ACC112 (cell line): ENCODE data around the gene PPP1R14C.
"Not testable (repeated sequence)": the region's sequence is repeated elsewhere in the genome, so short reads cannot be mapped to it uniquely, and the experiment has no call there.

Experiments
- H2AFZ ChIP-seq: fragments of 200-600 bp; sonication (generic); one replicate; pipeline ENCODE4 v1.6.0; 2017; ENCODE audit warnings: antibody characterized with exemption, low read length; ENCODE audit not compliant: unreplicated experiment
- H3K27ac ChIP-seq: fragments of 200-600 bp; sonication (generic); 2 replicates; pipeline ENCODE4 v1.5.1; 2014; ENCODE audit warnings: low read depth, mild to moderate bottlenecking, antibody characterized with exemption, low read length, moderate library complexity
- H3K27me3 ChIP-seq: fragments of 200-600 bp; sonication (generic); 2 replicates; pipeline ENCODE4 v1.6.1; 2014; ENCODE audit warnings: mild to moderate bottlenecking, antibody characterized with exemption, low read length, moderate library complexity, mixed read lengths; ENCODE audit not compliant: insufficient read depth
- H3K36me3 ChIP-seq: fragments of 200-600 bp; sonication (generic); 2 replicates; pipeline ENCODE4 v1.6.1; 2016; ENCODE audit warnings: mild to moderate bottlenecking, antibody characterized with exemption, low read length, moderate library complexity, mixed read lengths; ENCODE audit not compliant: insufficient read depth
- H3K4me1 ChIP-seq: fragments of 200-600 bp; sonication (generic); one replicate; pipeline ENCODE4 v1.6.1; 2016; ENCODE audit warnings: low read length, mixed read lengths; ENCODE audit not compliant: insufficient read depth, unreplicated experiment, control insufficient read depth
- H3K4me3 ChIP-seq: fragments of 200-600 bp; sonication (generic); 2 replicates; pipeline ENCODE4 v1.5.1; 2014; ENCODE audit warnings: mild to moderate bottlenecking, low read depth, low read length
- H3K79me2 ChIP-seq: fragments of 200-600 bp; sonication (generic); one replicate; pipeline ENCODE4 v1.6.0; 2016; ENCODE audit warnings: low read length; ENCODE audit not compliant: control insufficient read depth, unreplicated experiment, insufficient read depth

The PPP1R14C gene

GRCh38 chr6:150180517-150180916, 37.7 kb downstream of the PPP1R14C start:
- no peaks in the 10 kb centered on the region for H3K27me3 ChIP-seq
- H3K4me3 ChIP-seq, result no peak overlapping the region
- H2AFZ ChIP-seq, result no peak overlapping the region
- H3K79me2 ChIP-seq, result no peaks in the 10 kb centered on the region
- H3K4me1 ChIP-seq, result no peaks in the 10 kb centered on the region
- H3K36me3 ChIP-seq, result no peaks in the 10 kb centered on the region
- no peak overlapping the region for H3K27ac ChIP-seq

- Histone ChIP-seq H3K79me2 (no peaks in the 10 kb centered on the region), H2AFZ (no peak overlapping the region), H3K27me3 (no peaks in the 10 kb centered on the region), H3K4me3 (no peak overlapping the region), H3K27ac (no peak overlapping the region), H3K36me3 (no peaks in the 10 kb centered on the region), H3K4me1 (no peaks in the 10 kb centered on the region)
Measured at GRCh38 chr6:150182460-150183078, 39.7 kb downstream of the PPP1R14C start.

GRCh38 chr6:150183105-150183504, 40.3 kb downstream of the PPP1R14C start:
- no peak overlapping the region for H3K27ac ChIP-seq
- no peaks in the 10 kb centered on the region for H3K36me3 ChIP-seq
- no peak overlapping the region for H2AFZ ChIP-seq
- no peaks in the 10 kb centered on the region for H3K79me2 ChIP-seq
- no peaks in the 10 kb centered on the region for H3K4me1 ChIP-seq
- H3K27me3 ChIP-seq, result no peaks in the 10 kb centered on the region
- no peak overlapping the region for H3K4me3 ChIP-seq

- Histone ChIP-seq H3K27me3 (no peaks in the 10 kb centered on the region), H3K4me3 (no peak overlapping the region), H3K79me2 (no peaks in the 10 kb centered on the region), H3K36me3 (no peaks in the 10 kb centered on the region), H2AFZ (no peak overlapping the region), H3K4me1 (no peaks in the 10 kb centered on the region), H3K27ac (no peak overlapping the region)
Measured at GRCh38 chr6:150183966-150184365, 41.1 kb downstream of the PPP1R14C start.

- Histone ChIP-seq H3K36me3 (no peaks in the 10 kb centered on the region), H3K4me3 (no peak overlapping the region), H3K27ac (no peak overlapping the region)
Measured at GRCh38 chr6:150184850-150185731, 42.2 kb downstream of the PPP1R14C start.

GRCh38 chr6:150185732-150186117, 42.9 kb downstream of the PPP1R14C start:
- H2AFZ ChIP-seq, result no peak overlapping the region
- 0 out of 2 replicates have a peak, but pooled peaks cover under 1% of the 10 kb centered on the region for H3K27me3 ChIP-seq
- H3K79me2 ChIP-seq, result no peaks in the 10 kb centered on the region
- no peak overlapping the region for H3K4me3 ChIP-seq
- no peak overlapping the region for H3K27ac ChIP-seq
- H3K36me3 ChIP-seq, result no peaks in the 10 kb centered on the region
- H3K4me1 ChIP-seq, result no peaks in the 10 kb centered on the region

More at GRCh38 chr6:150184850-150185731, 42.2 kb downstream of the PPP1R14C start:
- no peak overlapping the region for H2AFZ ChIP-seq
- H3K79me2 ChIP-seq, result no peaks in the 10 kb centered on the region
- H3K4me1 ChIP-seq, result no peaks in the 10 kb centered on the region
- H3K27me3 ChIP-seq, result no peaks in the 10 kb centered on the region

- no peak overlapping the region for H3K4me3 ChIP-seq
- no peak overlapping the region for H2AFZ ChIP-seq
- H3K27ac ChIP-seq, result no peak overlapping the region
- H3K36me3 ChIP-seq, result no peaks in the 10 kb centered on the region
- H3K4me1 ChIP-seq, result no peaks in the 10 kb centered on the region
- H3K79me2 ChIP-seq, result no peaks in the 10 kb centered on the region
- H3K27me3 ChIP-seq, result 0 out of 2 replicates have a peak, but pooled peaks cover 6% of the 10 kb centered on the region
Measured at GRCh38 chr6:150186129-150186898, 43.5 kb downstream of the PPP1R14C start.

GRCh38 chr6:150187433-150187832, 44.6 kb downstream of the PPP1R14C start:
- H3K27ac ChIP-seq, H3K36me3 ChIP-seq, H3K4me3 ChIP-seq, H3K79me2 ChIP-seq, H2AFZ ChIP-seq, H3K4me1 ChIP-seq: not testable (repeated sequence)
- 0 out of 2 replicates have a peak, but pooled peaks cover 10% of the 10 kb centered on the region for H3K27me3 ChIP-seq

GRCh38 chr6:150189122-150189521, 46.3 kb downstream of the PPP1R14C start:
- H3K27ac ChIP-seq, result no peak overlapping the region
- no peak overlapping the region for H2AFZ ChIP-seq
- H3K4me1 ChIP-seq, result no peaks in the 10 kb centered on the region
- no peaks in the 10 kb centered on the region for H3K79me2 ChIP-seq
- no peak overlapping the region for H3K4me3 ChIP-seq
- H3K36me3 ChIP-seq, result no peaks in the 10 kb centered on the region
- 0 out of 2 replicates have a peak, but pooled peaks cover 10% of the 10 kb centered on the region for H3K27me3 ChIP-seq

- no peak overlapping the region for H2AFZ ChIP-seq
- no peak overlapping the region for H3K4me3 ChIP-seq
- no peaks in the 10 kb centered on the region for H3K36me3 ChIP-seq
- no peaks in the 10 kb centered on the region for H3K79me2 ChIP-seq
- no peaks in the 10 kb centered on the region for H3K4me1 ChIP-seq
- H3K27ac ChIP-seq, result no peak overlapping the region
- 0 out of 2 replicates have a peak, but pooled peaks cover 10% of the 10 kb centered on the region for H3K27me3 ChIP-seq
Measured at GRCh38 chr6:150191809-150192208, 49.0 kb downstream of the PPP1R14C start.
